Liver (tissue), 9 donors: ENCODE data around the gene GPX5. TPM values are rescaled to one million over a fixed set of nuclear protein-coding genes. Genes with fewer than 3 reads are reported as not detected.

Experiments used
- DNase-seq: peaks from one replicate; pipeline ENCODE4 v3.0.0-alpha.2; 2017; ENCODE audit warnings: low spot score
- H3K27ac ChIP-seq, 2 donors: one replicate each; pipeline ENCODE4 v1.7.0; 2013; ENCODE audit warnings: inconsistent platforms in 2 of 2, low read length in 2 of 2, control low read depth in 1 of 2, low read depth in 1 of 2, mild to moderate bottlenecking in 1 of 2
- H3K27me3 ChIP-seq, 4 donors: one replicate each; pipeline versions ENCODE4 v1.6.1 to v1.7.0; 2013; ENCODE audit warnings: low read length in 3 of 4, inconsistent platforms in 1 of 4, mild to moderate bottlenecking in 1 of 4, moderate library complexity in 1 of 4; ENCODE audit not compliant: control insufficient read depth in 4 of 4, insufficient read depth in 4 of 4
- H3K36me3 ChIP-seq, 4 donors: one replicate each; pipeline versions ENCODE4 v1.6.1 to v1.7.0; 2013; ENCODE audit warnings: low read length in 3 of 4, mild to moderate bottlenecking in 3 of 4, low read depth in 1 of 4, moderate library complexity in 1 of 4; ENCODE audit not compliant: control insufficient read depth in 4 of 4, insufficient read depth in 3 of 4
- H3K4me1 ChIP-seq, 4 donors: one replicate each; pipeline versions ENCODE4 v1.6.1 to v1.7.0; 2013; ENCODE audit warnings: low read length in 3 of 4, mild to moderate bottlenecking in 3 of 4, moderate library complexity in 1 of 4; ENCODE audit not compliant: control insufficient read depth in 4 of 4, insufficient read depth in 4 of 4
- H3K4me3 ChIP-seq, 3 donors: one replicate each; pipeline versions ENCODE4 v1.6.1 to v1.7.0; 2013; ENCODE audit warnings: low read length in 3 of 3, control low read depth in 1 of 3, low read depth in 1 of 3, mild to moderate bottlenecking in 1 of 3
- H3K9ac ChIP-seq, 2 donors: one replicate each; pipeline ENCODE4 v1.7.0; 2013; ENCODE audit warnings: low read length in 2 of 2, mild to moderate bottlenecking in 2 of 2, moderate library complexity in 2 of 2, control low read depth in 1 of 2, low read depth in 1 of 2
- H3K9me3 ChIP-seq, 4 donors: one replicate each; pipeline versions ENCODE4 v1.6.1 to v1.7.0; 2013; ENCODE audit warnings: low read length in 3 of 4; ENCODE audit not compliant: control insufficient read depth in 4 of 4
- ATF3 ChIP-seq: IDR thresholded peaks from 2 replicates; pipeline ENCODE4 v1.6.1; 2016; ENCODE audit warnings: antibody characterized with exemption
- CTCF ChIP-seq: fragments of 150-350 bp; IDR thresholded peaks from 2 replicates; pipeline ENCODE4 v1.5.1; 2017; ENCODE audit warnings: improper control_type of control experiment, low read depth, low read length; ENCODE audit not compliant: missing input control
- EGR1 ChIP-seq, 2 donors: IDR thresholded peaks; 2 replicates each; pipeline ENCODE4 v1.6.1; 2016 to 2018; ENCODE audit warnings: antibody characterized with exemption in 2 of 2, low read depth in 2 of 2
- FOXA1 ChIP-seq: IDR thresholded peaks from 2 replicates; pipeline ENCODE4 v1.6.1; 2016; ENCODE audit warnings: antibody characterized with exemption
- FOXA2 ChIP-seq: IDR thresholded peaks from 2 replicates; pipeline ENCODE4 v1.6.1; 2016; ENCODE audit warnings: antibody characterized with exemption
- GABPA ChIP-seq, 2 donors: IDR thresholded peaks in 1 of 2; conservative IDR thresholded peaks in 1 of 2; 2 replicates each; pipeline ENCODE4 v1.6.1; 2016; ENCODE audit warnings: antibody characterized with exemption in 2 of 2, mild to moderate bottlenecking in 1 of 2, moderate library complexity in 1 of 2
- HNF4A ChIP-seq, 2 donors: conservative IDR thresholded peaks; 2 replicates each; pipeline ENCODE4 v1.6.1; 2016; ENCODE audit warnings: antibody characterized with exemption in 2 of 2, mild to moderate bottlenecking in 2 of 2
- HNF4G ChIP-seq: IDR thresholded peaks from 2 replicates; pipeline ENCODE4 v1.6.1; 2016; ENCODE audit warnings: antibody characterized with exemption
- JUND ChIP-seq, 2 donors: IDR thresholded peaks; 2 replicates each; pipeline ENCODE4 v1.6.1; 2016; ENCODE audit warnings: antibody characterized with exemption in 2 of 2
- MAX ChIP-seq: IDR thresholded peaks from 2 replicates; pipeline ENCODE4 v1.6.1; 2016; ENCODE audit warnings: antibody characterized with exemption
- NR2F2 ChIP-seq: IDR thresholded peaks from 2 replicates; pipeline ENCODE4 v1.6.1; 2016; ENCODE audit warnings: antibody characterized with exemption
- RAD21 ChIP-seq, 2 donors: IDR thresholded peaks; 2 replicates each; pipeline ENCODE4 v1.6.1; 2016; ENCODE audit warnings: antibody characterized with exemption in 2 of 2, mild to moderate bottlenecking in 2 of 2
- REST ChIP-seq: IDR thresholded peaks from 2 replicates; pipeline ENCODE4 v1.6.1; 2016; ENCODE audit warnings: antibody characterized with exemption, mild to moderate bottlenecking
- RXRA ChIP-seq, 2 donors: IDR thresholded peaks; 2 replicates each; pipeline ENCODE4 v1.6.1; 2017 to 2018; ENCODE audit warnings: antibody characterized with exemption in 2 of 2, mild to moderate bottlenecking in 1 of 2
- SP1 ChIP-seq: IDR thresholded peaks from 2 replicates; pipeline ENCODE4 v1.6.1; 2018; ENCODE audit warnings: antibody characterized with exemption, mild to moderate bottlenecking
- TAF1 ChIP-seq: conservative IDR thresholded peaks from 2 replicates; pipeline ENCODE4 v1.6.1; 2016; ENCODE audit warnings: antibody characterized with exemption, mild to moderate bottlenecking
- YY1 ChIP-seq: IDR thresholded peaks from 2 replicates; pipeline ENCODE4 v1.6.1; 2016; ENCODE audit warnings: antibody characterized with exemption, mild to moderate bottlenecking
- ZBTB33 ChIP-seq: IDR thresholded peaks from 2 replicates; pipeline ENCODE4 v1.6.1; 2016; ENCODE audit warnings: antibody characterized with exemption
- WGBS: extraction: QIAGEN DNeasy Blood & Tissue Kit; methylation state at CpG from one replicate; pipeline ENCODE4 v1.1.7; 2013; 5-methylcytosine and 5-hydroxymethylcytosine counted together
- polyA plus RNA-seq, 2 donors: library from polyadenylated mRNA; stranded (reverse) in 1 of 2; unstranded in 1 of 2; fragments of 200-250 nt in 1 of 2; fragments of >200 nt in 1 of 2; fragmentation: Nextera tagmentation in 1 of 2; extraction: Ambion mirVana in 1 of 2; gene quantifications; one replicate each; pipeline versions ENCODE4 v1.2.1 to v1.2.3, GENCODE V29; 2013 to 2015
- total RNA-seq, 2 donors: library from RNA; depleted of rRNA; stranded (reverse); fragments of >200 nt; gene quantifications; one replicate each; pipeline ENCODE4 v1.2.3, GENCODE V29; 2014
- donor health status: healthy.
- donor health status: healthy.
- donor health status: healthy.
- donor health status: healthy.
- donor health status: healthy.

The GPX5 gene
- total and polyA plus RNA-seq, 4 donors, result not detected

GRCh38 chr6:28542440-28543296 is 17.0 kb downstream of the GPX5 start (continued):
- peak; percentile 97 for TF ChIP-seq ATF3
- peak; percentile 28 to 34 for TF ChIP-seq RAD21 (IDR thresholded peaks at IDR 0.05)
- no peak for TF ChIP-seq TAF1
- TF ChIP-seq HNF4A (conservative IDR thresholded peaks at IDR 0.05), result peak in 1 of 2 donors; percentile 35
- TF ChIP-seq MAX, result peak; percentile 74
- TF ChIP-seq SP1, result no peak
- TF ChIP-seq GABPA (IDR thresholded peaks at IDR 0.05 in 1 of 2, conservative IDR thresholded peaks at IDR 0.05 in 1 of 2), result no peak
- no peak for TF ChIP-seq ZBTB33

GRCh38 chr6:28543651-28544610 is 18.2 kb downstream of the GPX5 start:
- no peak for TF ChIP-seq TAF1
- no peak for TF ChIP-seq GABPA (IDR thresholded peaks at IDR 0.05 in 1 of 2, conservative IDR thresholded peaks at IDR 0.05 in 1 of 2)
- no peak for TF ChIP-seq REST
- TF ChIP-seq FOXA2, result no peak
- TF ChIP-seq JUND (IDR thresholded peaks at IDR 0.05), result no peak
- no peak for TF ChIP-seq HNF4A (conservative IDR thresholded peaks at IDR 0.05)
- TF ChIP-seq CTCF, result no peak
- TF ChIP-seq FOXA1, result no peak
- TF ChIP-seq EGR1 (IDR thresholded peaks at IDR 0.05; ENCODE audit: low read depth in 2 of 2), result no peak
- no peak for TF ChIP-seq MAX
- no peak for TF ChIP-seq YY1
- TF ChIP-seq ZBTB33, result no peak
- no peak for TF ChIP-seq SP1
- TF ChIP-seq RXRA (IDR thresholded peaks at IDR 0.05), result no peak
- no peak for TF ChIP-seq RAD21 (IDR thresholded peaks at IDR 0.05)
- TF ChIP-seq HNF4G, result no peak
- TF ChIP-seq ATF3, result no peak
- TF ChIP-seq NR2F2, result no peak
- no peaks in the 10 kb centered on the region for H3K36me3 ChIP-seq
- no peak for DNase-seq
- no peak overlapping the region for H3K9ac ChIP-seq
- H3K4me3 ChIP-seq, result no peak overlapping the region
- 58% methylated on average over 31 of the region's 31 CpGs for WGBS
- no peaks in the 10 kb centered on the region for H3K27me3 ChIP-seq
- H3K27ac ChIP-seq, result no peak overlapping the region
- peaks cover 0 to 6% (median 0%) of the 10 kb centered on the region in 4 donors for H3K4me1 ChIP-seq
- peaks cover 0 to 2% (median 0%) of the 10 kb centered on the region in 4 donors for H3K9me3 ChIP-seq
